Left renal cortex interstitium (tissue), 4 donors: ENCODE results near the gene LZTFL1. TPM values are rescaled to one million over a fixed set of nuclear protein-coding genes. Genes with fewer than 3 reads are reported as not detected.

Experiments used
- DNase-seq, 4 donors: peaks; one replicate each; pipeline ENCODE4 v3.0.0-alpha.2; 2013; ENCODE audit warnings: low read depth in 4 of 4, low spot score in 2 of 4, missing footprints in 1 of 4
- polyA plus RNA-seq, 4 donors: library from polyadenylated mRNA; unstranded; fragments of 120-200 nt; gene quantifications; one replicate each; pipeline ENCODE4 v1.2.1, GENCODE V29; 2013; ENCODE audit not compliant: insufficient read length in 4 of 4

LZTFL1 gene
- polyA plus RNA-seq, 4 donors: 54.2 to 61.8 (median 58.2) TPM

DNA sequence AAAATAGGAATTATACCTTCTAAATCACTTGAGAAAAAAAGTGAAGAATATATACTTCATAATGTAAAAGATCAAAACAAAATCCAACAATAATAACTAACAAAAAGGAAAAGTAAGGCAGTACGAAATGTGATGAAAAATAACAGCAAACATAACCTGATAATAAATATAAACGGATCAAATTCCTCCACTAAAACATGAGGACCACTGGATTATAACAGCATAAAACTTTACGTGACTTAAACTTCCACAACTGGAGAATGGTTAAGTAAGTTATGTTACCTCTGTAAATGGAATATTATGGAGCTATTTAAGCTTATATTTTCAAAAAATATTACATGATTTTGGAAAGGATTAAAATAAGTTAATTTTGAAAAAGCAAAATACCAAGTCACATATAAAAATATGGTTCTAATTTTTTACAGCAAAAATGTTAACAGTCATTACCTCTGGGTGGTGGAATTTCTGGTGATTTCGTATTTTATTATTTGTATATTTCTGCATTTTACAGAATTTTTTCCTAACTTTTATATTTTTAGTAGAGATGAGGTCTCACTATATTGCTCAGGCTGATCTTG lies 52.6 kb downstream of the LZTFL1 start:
- no peak for DNase-seq

DNA sequence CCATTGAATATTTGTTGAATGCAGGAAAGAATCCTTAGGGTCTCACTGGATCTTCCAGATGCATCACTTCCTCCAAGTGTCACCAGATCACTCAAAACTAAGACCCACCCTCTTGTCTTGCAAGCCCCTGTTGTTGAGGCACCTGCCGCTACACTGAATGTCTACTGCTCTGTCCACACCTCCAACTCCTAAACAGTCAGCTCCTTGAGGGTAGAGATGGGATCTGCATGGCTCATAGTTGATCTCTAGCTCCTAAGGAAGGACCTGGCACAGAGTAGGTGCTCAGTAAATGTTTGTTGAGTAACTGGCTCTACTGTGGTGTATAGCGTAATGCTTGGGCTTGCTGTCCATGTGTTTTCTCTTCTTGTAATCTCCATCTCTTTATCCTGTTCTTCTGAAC lies 54.4 kb downstream of the LZTFL1 start:
- DNase-seq: no peak

DNA sequence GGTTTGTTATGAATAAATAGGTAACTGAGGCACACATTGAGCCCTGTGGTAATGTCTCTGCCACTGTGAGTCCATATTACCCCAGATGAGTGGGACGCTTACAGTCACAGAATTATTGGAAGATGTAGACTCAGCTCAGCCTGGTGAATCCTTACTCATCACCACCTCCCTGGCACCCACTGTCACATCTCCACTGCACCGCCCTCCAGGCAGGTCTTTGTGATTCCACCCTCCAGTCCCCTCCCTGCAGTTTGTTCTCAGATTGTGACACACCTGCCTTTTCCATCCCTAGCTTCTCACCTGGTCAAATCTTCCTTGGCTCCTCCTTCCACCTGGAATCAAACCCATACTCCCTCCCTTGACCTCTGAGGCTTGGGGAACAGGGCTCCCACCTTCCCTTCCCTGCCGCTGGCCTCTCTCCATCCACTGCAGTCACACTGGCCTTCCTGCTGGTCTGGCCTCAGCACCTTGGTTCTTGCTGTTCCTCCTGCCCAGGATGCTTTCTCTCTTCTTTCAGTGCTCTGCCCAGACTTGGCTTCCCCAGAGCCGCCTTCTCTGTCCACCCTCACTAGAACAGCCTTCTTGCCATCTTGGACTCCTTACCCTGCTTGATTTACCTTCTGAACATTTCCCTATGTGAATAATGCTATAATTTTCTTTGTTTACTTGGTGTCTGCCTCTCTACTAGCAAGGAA lies 55.0 kb downstream of the LZTFL1 start:
- DNase-seq: no peak

DNA sequence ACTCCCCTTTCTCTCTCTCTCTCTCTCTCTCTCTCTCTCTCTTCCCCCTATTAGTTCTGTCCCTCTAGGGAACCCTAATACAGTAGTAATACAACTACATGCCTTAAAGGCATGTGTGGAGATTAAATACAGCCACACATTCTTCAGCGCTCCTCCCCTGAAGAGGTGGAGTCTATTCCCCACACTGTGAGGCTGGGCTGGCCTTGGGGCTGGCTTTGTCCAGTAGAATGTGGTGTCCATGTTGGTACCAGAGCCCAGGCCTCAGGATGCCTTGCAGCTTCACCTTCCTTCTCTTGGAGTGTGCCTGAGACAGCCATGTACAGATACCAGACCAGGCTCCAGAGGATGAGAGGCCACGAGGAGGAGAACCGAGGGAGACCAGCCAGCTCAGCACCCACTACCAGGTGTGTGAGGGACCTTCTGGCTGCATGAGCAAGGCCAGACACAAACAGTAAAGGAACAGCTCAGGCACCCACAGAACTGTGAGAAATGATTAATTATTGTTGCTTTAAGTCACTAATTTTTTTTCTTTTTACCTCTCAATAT lies 56.2 kb downstream of the LZTFL1 start:
- DNase-seq: no peak

DNA sequence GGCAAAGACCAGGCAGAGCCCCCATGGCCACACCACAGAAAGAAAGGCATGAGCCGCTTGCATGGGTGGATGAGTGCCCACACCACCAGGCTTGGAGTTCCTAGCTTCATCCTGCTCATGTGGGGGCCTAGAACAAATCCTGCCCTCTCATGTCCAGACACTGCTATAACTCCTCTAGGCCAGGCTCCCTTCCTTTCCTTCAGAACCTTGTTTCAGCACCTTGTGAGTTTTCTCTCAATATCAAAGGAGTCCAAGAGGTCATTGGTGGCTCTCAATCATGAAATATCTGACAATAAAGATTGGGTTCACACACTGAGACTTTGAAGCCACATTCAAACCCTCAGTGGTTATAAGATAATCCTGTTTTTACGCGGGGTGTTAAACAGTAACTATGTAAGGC lies 58.3 kb downstream of the LZTFL1 start:
- no peak for DNase-seq

DNA sequence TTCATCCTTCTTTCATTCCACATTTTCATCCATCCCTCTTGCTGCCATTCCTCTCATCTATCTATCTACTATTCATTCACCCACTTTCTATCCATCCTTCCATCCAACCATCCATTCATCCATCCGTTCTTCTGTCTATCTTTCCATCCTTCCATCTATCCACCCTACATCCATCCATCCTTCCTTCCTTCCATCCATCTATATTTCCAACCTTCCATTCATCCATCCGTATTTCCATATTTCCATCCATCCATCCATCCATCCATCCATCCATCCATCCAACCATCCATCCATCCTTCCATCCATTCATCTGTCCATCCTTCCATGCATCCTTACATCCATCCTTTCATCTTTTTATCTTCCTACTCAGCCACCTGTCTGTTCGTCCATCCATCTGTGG lies 59.5 kb downstream of the LZTFL1 start:
- DNase-seq: no peak

DNA sequence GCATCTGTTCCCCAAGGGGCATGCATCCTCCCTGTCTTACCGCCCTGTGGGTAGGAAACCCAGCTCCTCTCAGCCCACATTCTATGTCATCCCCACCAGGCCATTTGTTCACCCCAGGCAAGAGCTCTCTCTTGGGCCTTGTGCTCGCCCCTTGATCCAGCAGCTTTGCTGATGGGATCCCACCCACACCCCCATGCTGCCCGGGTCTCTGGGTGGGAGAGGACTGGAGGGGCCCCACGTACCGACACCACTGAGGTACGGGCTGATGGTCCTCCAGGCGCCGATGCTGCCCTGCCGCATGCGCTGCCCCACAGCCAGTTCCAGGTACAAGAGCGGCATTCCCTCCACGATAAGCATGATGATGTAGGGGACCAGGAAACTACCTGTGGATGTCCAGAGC lies 60.1 kb downstream of the LZTFL1 start:
- DNase-seq: no peak

DNA sequence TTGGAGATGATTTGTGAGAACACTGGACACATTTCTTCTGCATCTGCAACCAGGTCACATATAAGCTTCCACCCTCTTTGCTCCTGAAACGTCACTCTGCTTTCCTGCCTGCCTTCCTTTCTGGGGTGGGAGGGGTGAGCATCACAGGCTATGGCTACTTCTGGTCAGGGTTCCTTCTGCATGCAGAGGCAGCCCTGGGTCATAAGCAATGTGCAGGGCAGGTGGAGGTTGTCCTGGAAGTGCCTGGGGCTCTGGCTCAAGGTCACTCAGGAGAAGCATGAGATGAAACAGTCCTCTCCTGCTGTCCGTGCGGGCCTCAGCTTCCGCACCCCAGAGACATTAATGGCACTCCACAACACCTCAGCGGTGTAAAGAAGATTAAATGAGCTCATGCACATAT lies 60.6 kb downstream of the LZTFL1 start:
- no peak for DNase-seq

DNA sequence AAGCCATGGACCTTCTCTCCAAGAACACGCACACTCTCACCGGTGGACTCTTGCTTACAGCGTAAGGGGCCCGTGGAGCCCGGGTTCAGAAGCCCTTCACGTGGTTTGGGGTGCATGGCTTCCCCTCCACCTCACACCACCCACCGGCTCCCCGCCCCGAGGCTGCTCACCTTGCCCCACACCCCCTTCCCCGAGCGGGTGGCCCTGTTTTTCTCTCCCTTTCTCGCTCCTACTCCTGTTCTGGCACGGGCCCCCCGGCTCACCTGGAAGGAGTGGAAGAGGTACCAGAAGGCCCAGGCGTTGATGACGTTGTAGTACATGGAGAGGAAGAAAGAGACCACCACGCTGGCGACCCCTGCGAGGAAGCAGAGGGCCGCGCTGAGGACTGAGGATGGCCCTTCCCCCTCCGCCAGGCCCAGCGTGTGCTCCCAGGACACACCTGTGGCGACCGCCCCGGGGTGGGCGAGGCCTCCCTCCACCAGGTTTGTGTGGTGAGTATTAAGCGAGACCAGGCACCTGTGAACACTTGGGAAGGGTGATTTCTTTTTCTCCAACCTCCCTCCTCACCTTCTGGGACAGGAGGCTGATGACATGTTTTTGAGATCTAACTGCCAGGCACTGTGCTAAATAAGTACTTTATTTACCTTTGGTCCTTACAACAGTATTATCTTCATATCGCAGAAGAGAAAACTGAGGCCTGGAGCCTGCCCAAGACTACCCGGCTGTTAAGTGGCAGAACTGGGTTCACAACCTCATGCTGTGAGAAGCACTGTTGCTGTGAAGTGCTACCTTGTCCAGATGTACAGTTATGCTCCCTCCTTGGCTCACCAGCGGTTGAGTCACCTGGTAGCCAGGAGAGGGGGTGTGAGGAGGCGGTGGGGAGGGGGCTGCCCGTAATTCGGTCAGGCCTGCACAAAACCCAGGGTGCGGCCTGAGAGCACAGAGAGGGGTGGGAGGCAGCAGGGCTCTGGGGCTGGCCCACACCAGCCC lies 61.9 kb downstream of the LZTFL1 start:
- no peak for DNase-seq

DNA sequence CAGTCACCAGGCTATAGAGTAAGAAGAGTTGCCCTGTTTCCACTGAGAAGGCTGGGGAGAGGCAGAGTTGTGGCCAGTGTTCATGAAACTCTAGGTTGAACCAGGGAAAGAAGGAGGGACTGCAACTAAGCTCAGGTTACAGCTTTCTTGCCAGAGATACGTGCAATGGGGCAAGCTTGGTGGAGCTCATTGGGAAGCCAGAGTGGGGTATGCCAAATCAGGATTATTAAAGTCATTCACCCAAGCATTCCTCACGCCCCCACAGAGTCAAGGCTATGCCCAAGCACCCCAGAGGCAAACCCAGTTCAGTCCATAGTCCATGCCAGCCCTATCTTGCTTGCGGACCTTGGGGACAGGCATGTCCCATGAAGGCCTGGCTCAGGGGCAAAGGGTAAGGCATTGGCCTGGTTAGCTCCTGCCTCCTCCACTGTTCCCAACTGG lies 63.1 kb downstream of the LZTFL1 start:
- no peak for DNase-seq

DNA sequence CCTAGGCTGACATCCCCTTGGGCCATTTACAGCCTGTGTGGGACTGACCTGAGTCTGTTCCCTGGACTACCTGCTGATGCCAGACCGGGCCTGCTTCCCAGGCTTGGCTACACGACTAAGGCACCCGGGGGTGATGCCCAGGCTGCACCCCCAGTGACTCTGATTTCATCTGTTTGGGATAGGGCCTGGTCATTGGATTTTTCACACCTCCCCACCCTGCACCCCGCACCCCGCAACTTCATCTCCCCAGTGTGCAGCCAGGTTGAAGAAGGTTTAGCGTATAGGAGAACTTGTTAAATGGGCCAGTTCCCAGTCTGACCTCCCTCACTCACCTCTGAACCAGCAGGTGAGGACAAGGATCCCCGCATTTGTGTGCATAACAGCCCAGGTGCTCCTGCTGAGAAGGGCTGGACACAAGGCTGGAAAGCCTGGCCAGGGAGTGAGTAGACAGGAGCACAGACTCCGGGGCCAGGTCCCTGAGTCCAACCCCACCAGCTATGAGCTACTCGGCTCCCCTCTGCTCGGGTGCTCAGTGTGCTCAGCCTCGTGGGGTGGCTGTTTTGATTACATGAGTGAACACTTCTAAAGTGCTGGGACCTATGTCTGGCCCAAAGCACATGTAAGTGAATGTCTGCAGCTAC lies 64.1 kb downstream of the LZTFL1 start:
- no peak for DNase-seq

DNA sequence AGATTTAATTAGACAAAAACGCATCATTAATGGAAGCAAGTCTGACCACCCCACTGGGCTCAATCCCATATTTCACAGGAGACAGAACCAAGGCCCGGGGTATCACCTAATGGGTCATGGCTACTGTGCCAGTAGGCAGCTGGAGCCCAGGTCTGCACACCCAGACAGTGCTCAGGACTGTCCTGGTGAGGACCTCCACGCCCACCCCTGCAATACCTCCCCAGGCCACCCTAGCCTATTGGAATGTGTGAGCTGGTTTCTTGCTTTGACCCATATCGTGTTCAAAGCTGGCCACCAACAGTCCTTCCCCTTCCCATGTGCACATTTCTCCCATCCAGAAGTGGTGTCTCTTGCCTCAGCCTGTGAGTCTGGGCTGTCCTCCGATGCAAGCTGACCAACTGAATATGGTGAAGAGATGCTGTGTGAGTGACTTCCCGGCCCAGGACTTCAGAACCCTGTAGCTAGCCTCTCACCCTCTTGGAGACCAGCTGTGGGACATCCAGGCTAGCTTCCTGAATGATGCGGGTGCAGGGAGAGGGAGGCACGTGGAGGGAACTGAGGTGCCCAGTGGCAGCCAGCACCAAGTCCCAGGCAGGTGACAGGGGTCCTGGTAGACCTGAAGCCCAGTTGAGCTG lies 64.7 kb downstream of the LZTFL1 start:
- DNase-seq: no peak

DNA sequence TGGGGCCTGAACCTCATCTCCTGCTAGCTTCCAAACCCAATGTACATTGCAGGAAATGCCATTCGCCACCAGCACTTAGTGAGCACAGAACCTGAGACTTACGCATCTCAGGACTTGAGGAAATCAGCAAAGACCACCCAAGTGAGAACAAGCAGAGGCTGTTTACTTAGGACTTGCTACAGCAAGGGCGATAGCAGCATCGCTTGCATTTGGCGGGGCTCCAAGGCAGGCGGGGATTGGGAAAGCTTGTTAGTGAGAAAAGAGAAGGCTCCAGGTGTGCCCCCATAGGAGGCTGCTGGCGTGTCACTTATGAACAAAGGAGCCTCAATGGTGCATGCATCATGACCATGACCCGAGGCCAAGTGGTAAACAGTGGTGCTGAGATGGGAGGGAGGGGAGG lies 65.3 kb downstream of the LZTFL1 start:
- DNase-seq: no peak

DNA sequence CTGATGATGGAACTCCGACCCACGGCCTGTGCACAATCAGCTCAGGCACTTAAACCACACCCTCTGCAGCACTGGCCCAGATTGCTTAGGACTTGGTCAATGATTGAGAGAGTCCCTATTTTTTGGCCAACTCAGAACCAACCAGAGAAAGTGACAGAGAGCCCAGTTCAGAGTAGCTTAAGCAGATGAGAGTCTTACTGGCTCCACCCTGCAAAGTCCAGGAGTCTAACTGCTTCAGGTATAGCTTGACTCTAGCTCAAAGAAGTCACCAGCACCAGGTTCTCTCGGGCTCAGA lies 65.7 kb downstream of the LZTFL1 start:
- DNase-seq: no peak

DNA sequence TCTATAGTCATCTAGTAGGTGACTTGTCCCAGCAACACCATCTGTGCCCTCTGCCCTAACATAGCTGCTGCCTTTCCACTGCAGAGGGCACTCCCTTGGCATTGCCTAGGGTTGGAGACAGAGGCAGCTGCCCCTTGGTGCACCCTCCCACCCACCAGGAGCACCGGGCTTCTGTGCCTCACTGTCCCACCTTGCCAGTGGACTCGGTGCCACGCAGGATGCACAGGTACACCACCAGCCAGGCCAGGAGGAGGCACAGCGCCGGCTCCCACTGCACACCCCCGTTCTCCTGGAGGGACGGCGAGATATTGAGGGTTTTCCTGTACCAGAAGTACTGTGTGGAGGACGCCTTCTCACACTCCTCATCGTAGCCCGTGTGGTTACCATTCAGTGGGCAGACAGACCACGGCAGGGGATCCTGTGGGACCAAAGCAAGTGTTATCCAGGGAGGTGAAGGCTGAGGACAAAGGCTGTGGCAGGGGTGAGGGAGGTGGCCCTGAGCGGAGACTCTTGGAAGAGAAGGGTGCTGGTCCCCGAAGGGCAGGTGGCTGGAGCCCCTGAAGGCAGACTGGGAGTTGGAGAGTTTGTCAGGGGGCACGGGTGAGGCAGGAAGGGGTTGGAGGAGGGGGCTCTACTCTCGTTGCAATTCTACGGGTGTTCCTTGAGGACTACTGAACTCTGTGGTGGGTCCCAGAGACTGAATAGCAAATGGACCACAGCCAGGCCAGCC lies 66.2 kb downstream of the LZTFL1 start:
- DNase-seq: no peak

DNA sequence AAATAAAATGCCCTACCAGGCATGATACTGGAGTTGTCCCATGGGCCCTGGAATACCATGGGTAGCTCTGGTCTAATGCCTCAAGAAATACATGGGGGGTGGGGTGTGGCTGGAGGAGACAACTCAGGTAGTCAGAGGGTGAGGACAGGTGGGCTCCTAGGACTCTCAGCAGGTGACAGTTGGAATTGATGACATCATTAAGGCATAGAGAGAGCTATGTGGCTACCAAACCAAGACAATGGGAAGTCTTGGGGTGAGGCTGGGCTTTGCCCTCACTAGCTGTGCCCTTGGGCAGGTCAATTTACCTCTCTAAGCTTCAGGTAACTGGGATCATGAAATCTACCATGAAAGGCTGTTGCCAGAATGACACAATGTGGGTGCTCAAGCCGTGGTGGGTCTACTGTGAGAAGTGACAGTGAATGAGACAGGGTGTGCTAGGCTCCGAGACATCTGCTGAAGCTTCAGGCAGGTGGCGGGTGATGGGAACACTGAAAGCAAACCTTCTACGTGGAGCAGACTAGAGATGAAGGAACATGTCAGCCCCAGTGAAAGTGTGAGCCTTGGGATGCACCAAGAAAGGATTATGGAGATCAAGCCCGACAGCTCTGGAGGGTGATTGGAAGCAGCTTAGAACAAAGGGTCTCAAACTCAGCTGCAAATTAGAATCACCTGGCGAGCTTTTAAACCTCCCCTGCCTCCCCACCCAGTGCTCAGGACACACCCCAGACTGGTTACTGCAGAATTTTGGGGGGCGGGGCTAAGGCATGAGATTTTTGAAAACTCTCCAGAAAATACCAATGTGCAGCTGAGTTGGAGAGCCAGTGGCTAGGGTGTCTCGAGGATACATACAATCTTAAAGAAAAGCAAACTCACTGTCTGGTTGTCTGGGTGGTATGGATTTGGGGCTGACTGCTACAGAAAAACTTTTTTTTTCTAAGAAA lies 67.1 kb downstream of the LZTFL1 start:
- no peak for DNase-seq

DNA sequence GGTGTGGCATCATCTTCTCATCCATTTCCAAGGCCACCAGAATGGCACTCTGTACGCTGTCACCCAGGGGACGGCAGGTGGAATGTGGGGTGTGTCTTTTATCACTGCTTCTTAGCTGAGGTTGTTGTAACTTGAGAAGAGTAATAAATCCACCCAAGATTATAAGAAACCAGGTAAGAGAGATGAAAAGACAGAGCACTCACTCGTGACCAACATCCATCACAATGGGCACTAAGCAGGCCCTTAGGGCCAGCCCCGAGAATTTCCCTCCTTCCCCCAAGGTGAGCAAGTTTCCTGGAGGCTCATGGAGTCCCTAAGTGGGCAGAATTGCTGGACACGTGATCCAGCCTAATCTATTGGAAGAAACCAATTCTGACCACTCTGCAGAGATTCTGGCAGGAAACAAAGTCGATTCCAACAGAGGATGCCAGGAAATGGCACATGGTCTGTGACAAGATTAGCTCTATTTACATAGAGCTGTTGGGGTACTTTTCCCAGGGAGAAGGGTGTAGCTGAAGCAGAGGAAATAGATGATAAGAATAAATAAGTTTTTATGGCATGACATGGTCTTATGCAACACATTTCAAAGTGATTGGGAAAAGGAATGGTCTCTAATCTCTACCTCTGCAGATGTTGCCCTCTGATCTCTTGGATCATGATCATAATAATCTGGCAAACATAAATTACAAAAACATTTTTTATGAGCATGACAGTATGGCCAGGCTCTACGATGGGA lies 68.0 kb downstream of the LZTFL1 start:
- DNase-seq: no peak
